Measurements from ENCODE around the gene PRTFDC1. TPM values are rescaled to one million over a fixed set of nuclear protein-coding genes. Genes with fewer than 3 reads are reported as not detected.

PRTFDC1 gene
- total RNA-seq, 1 experiment from 2014 or later, result not detected

DNA sequence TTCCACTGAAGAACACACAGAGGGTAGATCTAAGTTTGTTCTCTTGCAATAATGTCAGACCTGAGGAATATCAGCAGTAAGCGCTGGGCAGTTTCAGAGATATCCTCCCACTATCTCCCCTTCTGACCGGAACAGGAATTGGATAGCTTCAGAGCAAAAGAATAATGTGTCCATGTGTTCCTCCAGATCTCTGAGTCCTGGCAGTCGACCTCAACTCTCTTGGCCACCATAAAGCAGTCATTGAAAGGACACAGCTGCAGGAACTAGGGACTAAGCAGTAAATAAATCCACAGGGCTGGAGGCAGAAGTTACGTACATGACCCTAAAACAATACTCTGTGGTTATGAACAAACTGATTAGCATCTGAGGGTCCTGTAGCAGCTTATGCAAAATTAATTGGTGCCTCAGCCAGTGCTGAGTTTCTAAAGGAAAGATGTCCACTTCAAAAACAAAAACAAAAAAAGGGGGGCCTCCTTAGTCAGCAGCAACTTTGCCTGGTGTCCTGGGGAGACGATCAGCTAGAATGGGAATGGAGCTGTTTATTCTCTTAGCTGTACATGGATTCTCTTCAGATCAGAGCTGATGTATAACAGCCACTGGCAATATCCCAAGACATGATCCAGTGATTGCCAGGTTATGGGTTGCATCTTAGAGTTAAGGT lies 6.4 kb upstream of the PRTFDC1 start:
- Histone ChIP-seq H3K9ac (ENCODE audit: low read length) (no peak overlapping the region), H3K27me3 (ENCODE audit: insufficient read depth, low read length) (no peaks in the 10 kb centered on the region), H3K27ac (ENCODE audit: low read depth, low read length) (peak overlapping the region; percentile 2; the same call in 1 of the 2 replicates), H4K20me1 (ENCODE audit: insufficient read depth) (no peaks in the 10 kb centered on the region), H3K79me2 (ENCODE audit: insufficient read depth, low read length) (no peaks in the 10 kb centered on the region), H3K36me3 (ENCODE audit: control insufficient read depth in 1 of 2, insufficient read depth in 2 of 2, low read length in 2 of 2) (no peaks in the 10 kb centered on the region), H3K9me3 (ENCODE audit: control insufficient read depth in 1 of 2, insufficient read depth in 1 of 2, low read depth in 1 of 2, low read length in 2 of 2) (no peaks in the 10 kb centered on the region), H2AFZ (ENCODE audit: low read depth, low read length, poor library complexity, severe bottlenecking) (peak overlapping the region; percentile 49), H3K4me2 (ENCODE audit: low read length) (peak overlapping the region; percentile 51), H3K4me3 (replicated peaks in 1 of 2; ENCODE audit: low read depth in 1 of 2, low read length in 2 of 2) (no peak overlapping the region), H3K9me2 (ENCODE audit: insufficient read depth) (no peaks in the 10 kb centered on the region), H3K4me1 (ENCODE audit: control insufficient read depth in 1 of 2, insufficient read depth in 2 of 2, low read length in 2 of 2) (peaks cover 24 to 45% of the 10 kb centered on the region in 2 experiments)
- no TSS peak for BruUV-seq (replicated peaks)
- DNase-seq (ENCODE audit: low read depth, low spot score) (no peak), ATAC-seq (peak; percentile 38)
- TF ChIP-seq, protein P1, sequence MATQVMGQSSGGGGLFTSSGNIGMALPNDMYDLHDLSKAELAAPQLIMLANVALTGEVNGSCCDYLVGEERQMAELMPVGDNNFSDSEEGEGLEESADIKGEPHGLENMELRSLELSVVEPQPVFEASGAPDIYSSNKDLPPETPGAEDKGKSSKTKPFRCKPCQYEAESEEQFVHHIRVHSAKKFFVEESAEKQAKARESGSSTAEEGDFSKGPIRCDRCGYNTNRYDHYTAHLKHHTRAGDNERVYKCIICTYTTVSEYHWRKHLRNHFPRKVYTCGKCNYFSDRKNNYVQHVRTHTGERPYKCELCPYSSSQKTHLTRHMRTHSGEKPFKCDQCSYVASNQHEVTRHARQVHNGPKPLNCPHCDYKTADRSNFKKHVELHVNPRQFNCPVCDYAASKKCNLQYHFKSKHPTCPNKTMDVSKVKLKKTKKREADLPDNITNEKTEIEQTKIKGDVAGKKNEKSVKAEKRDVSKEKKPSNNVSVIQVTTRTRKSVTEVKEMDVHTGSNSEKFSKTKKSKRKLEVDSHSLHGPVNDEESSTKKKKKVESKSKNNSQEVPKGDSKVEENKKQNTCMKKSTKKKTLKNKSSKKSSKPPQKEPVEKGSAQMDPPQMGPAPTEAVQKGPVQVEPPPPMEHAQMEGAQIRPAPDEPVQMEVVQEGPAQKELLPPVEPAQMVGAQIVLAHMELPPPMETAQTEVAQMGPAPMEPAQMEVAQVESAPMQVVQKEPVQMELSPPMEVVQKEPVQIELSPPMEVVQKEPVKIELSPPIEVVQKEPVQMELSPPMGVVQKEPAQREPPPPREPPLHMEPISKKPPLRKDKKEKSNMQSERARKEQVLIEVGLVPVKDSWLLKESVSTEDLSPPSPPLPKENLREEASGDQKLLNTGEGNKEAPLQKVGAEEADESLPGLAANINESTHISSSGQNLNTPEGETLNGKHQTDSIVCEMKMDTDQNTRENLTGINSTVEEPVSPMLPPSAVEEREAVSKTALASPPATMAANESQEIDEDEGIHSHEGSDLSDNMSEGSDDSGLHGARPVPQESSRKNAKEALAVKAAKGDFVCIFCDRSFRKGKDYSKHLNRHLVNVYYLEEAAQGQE (IDR thresholded peaks at IDR 0.05; ENCODE audit: low read depth), result no peak
- TF ChIP-seq EZH2 (IDR thresholded peaks at IDR 0.05) (no peak), ZFX (IDR thresholded peaks at IDR 0.05) (no peak), SP1 (IDR thresholded peaks at IDR 0.05; ENCODE audit: low read depth) (no peak), POLR2AphosphoS5 (IDR thresholded peaks at IDR 0.05; ENCODE audit: low read depth, low read length) (no peak), SRF (IDR thresholded peaks at IDR 0.05; ENCODE audit: low read depth) (no peak)
- ChIA-PET RAD21 (ENCODE audit: low non-redundant PET in 1 of 2, low total read pairs in 2 of 2, uncharacterized antibody in 2 of 2, unreplicated experiment in 2 of 2) (no interaction called here), CTCF (no interaction called here), POLR2A (no interaction called here)
- intact Hi-C loops (cut with micrococcal nuclease), result no loop called here

Measured in HCT116 (cell line).